Measurements from ENCODE around the gene DDB1. TPM values are rescaled to one million over a fixed set of nuclear protein-coding genes. Genes with fewer than 3 reads are reported as not detected.
A peak's percentile ranks its signal among the peaks of the same experiment; 100 is the strongest.

DDB1 gene
- total and polyA plus RNA-seq, 9 of the 15 experiments (the other 6 are each of a cell fraction or from before 2014, with no cell fraction given) = 172 to 361 (median 266) TPM

GRCh38 chr11:61347916-61348461, 15.1 kb upstream of the DDB1 start (continued):
- TF ChIP-seq RBM39 (optimal IDR thresholded peaks at IDR 0.05; ENCODE audit: low read depth, low read length) = no peak
- peak; percentile 33; the same call in 1 of the 2 replicates for TF ChIP-seq USF1 (CRISPR knock-in tag; IDR thresholded peaks at IDR 0.05)
- no peak for TF ChIP-seq ZNF398 (CRISPR knock-in tag; IDR thresholded peaks at IDR 0.05)
- 0 out of 2 replicates have a peak, but pooled peaks have one; percentile 37 for TF ChIP-seq POLR2G (IDR thresholded peaks at IDR 0.05; ENCODE audit: low read depth, low read length)
- peak; percentile 87; the same call in 1 of the 2 replicates for TF ChIP-seq ZNF589 (CRISPR knock-in tag; IDR thresholded peaks at IDR 0.05; ENCODE audit: low read depth)
- TF ChIP-seq MNT (conservative IDR thresholded peaks at IDR 0.05) = peak in 1 of 2 experiments; percentile 58; a peak in 3 of 4 replicates
- TF ChIP-seq NEUROD1 (IDR thresholded peaks at IDR 0.05; ENCODE audit: borderline replicate concordance, low read depth, low read length, partially characterized antibody) = no peak
- TF ChIP-seq L3MBTL2 (IDR thresholded peaks at IDR 0.05) = peak; percentile 63
